ENCODE measurements around the gene PEX7.
A peak's percentile ranks its signal among the peaks of the same experiment; 100 is the strongest.

Gene PEX7

GRCh38 chr6:136923954-136924673 is 101.7 kb downstream of the PEX7 start:
- H3K27me3 ChIP-seq (replicated peaks; ENCODE audit: control insufficient read depth, insufficient read depth, low read length), result peaks cover 2% of the 10 kb centered on the region
- DNase-seq (ENCODE audit: extremely low read depth, insufficient read length), result no peak

GRCh38 chr6:136926383-136926782 is 104.0 kb downstream of the PEX7 start:
- no peaks in the 10 kb centered on the region for H3K36me3 ChIP-seq (ENCODE audit: control insufficient read depth, insufficient read depth, low read length)
- H3K27me3 ChIP-seq (replicated peaks; ENCODE audit: control insufficient read depth, insufficient read depth, low read length), result no peaks in the 10 kb centered on the region; the same call in none of the 2 replicates
- no peak for TF ChIP-seq CTCF (IDR thresholded peaks at IDR 0.05; ENCODE audit: insufficient read depth, low read length, poor library complexity, severe bottlenecking)
- no peak overlapping the region for H3K4me3 ChIP-seq (replicated peaks; ENCODE audit: low read depth, low read length)
- DNase-seq (ENCODE audit: extremely low read depth, insufficient read length), result no peak

More at GRCh38 chr6:136923954-136924673, 101.7 kb downstream of the PEX7 start:
- TF ChIP-seq CTCF (IDR thresholded peaks at IDR 0.05; ENCODE audit: insufficient read depth, low read length, poor library complexity, severe bottlenecking), result no peak
- Histone ChIP-seq H3K36me3 (ENCODE audit: control insufficient read depth, insufficient read depth, low read length) (no peaks in the 10 kb centered on the region), H3K4me3 (replicated peaks; ENCODE audit: low read depth, low read length) (no peak overlapping the region)

- peak; percentile 42 for TF ChIP-seq CTCF (IDR thresholded peaks at IDR 0.05; ENCODE audit: insufficient read depth, low read length, poor library complexity, severe bottlenecking)
- no peaks in the 10 kb centered on the region; the same call in none of the 2 replicates for H3K27me3 ChIP-seq (replicated peaks; ENCODE audit: control insufficient read depth, insufficient read depth, low read length)
- DNase-seq (ENCODE audit: extremely low read depth, insufficient read length), result no peak
- no peak overlapping the region for H3K4me3 ChIP-seq (replicated peaks; ENCODE audit: low read depth, low read length)
- H3K36me3 ChIP-seq (ENCODE audit: control insufficient read depth, insufficient read depth, low read length), result no peaks in the 10 kb centered on the region
Observed at GRCh38 chr6:136927292-136927691, 104.9 kb downstream of the PEX7 start.

- DNase-seq (ENCODE audit: extremely low read depth, insufficient read length), result no peak
- Histone ChIP-seq H3K27me3 (replicated peaks; ENCODE audit: control insufficient read depth, insufficient read depth, low read length) (no peaks in the 10 kb centered on the region), H3K4me3 (replicated peaks; ENCODE audit: low read depth, low read length) (no peak overlapping the region), H3K36me3 (ENCODE audit: control insufficient read depth, insufficient read depth, low read length) (no peaks in the 10 kb centered on the region)
- TF ChIP-seq CTCF (IDR thresholded peaks at IDR 0.05; ENCODE audit: insufficient read depth, low read length, poor library complexity, severe bottlenecking), result no peak
Observed at GRCh38 chr6:136930528-136930927, 108.1 kb downstream of the PEX7 start.

- no peak for TF ChIP-seq CTCF (IDR thresholded peaks at IDR 0.05; ENCODE audit: insufficient read depth, low read length, poor library complexity, severe bottlenecking)
- Histone ChIP-seq H3K27me3 (replicated peaks; ENCODE audit: control insufficient read depth, insufficient read depth, low read length) (no peaks in the 10 kb centered on the region), H3K36me3 (ENCODE audit: control insufficient read depth, insufficient read depth, low read length) (no peaks in the 10 kb centered on the region), H3K4me3 (replicated peaks; ENCODE audit: low read depth, low read length) (no peak overlapping the region)
- DNase-seq (ENCODE audit: extremely low read depth, insufficient read length), result no peak
Observed at GRCh38 chr6:136932599-136932998, 110.2 kb downstream of the PEX7 start.

Measured in GM06990 (cell line).